Eye (tissue), 1 donor: ENCODE results near the gene CTDSPL.
"Not testable (repeated sequence)": the region's sequence is repeated elsewhere in the genome, so short reads cannot be mapped to it uniquely, and the experiment has no call there.

Experiments
- DNase-seq: peaks from one replicate; pipeline ENCODE4 v3.0.0-alpha.2; 2015

Gene CTDSPL

GRCh38 chr3:37861620-37862041 is at the start of gene CTDSPL:
TSS of gene CTDSPL (plus strand) at chr3:37861880. CDS start at chr3:37862200, 320 bp downstream.
- peak; percentile 68 for DNase-seq

DNA sequence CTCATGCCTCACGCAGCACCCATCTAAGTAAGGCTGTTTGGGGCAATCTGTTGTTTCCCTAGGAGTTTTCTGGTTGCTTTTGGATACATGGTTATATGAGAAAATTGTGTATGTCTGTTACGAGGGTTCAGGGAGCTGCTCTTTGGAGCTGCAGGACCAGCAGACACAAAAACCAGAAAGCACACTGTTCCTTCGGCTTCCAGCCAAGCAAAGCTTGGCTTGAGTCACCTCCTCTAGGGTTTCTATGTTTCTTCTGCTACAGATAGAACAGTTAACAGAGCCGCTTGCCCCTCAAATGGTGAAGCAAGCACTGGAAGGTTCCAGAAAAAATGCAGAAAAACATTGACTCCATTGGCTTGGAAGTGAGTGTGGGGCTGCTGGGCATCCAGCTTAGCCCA is 49.2 kb upstream of the CTDSPL start:
- DNase-seq: no peak

DNA sequence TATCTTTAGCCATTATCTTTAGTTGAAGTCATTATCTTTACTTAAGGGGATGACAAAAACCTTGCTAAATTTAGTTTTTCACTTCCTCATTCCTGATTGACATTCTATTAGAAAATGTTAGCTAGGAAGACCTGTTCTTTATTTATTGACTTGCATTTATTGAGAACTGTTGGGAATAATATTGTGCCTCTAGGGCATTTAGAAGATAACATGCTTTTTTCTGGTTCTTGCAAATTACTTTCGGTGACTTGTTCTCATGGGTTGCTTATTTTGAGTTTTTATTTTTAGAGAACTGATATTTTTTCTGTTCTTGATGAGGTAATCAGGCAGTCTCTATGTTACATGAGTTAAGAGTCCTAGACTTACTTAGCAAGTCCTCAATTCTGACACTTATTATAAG is 48.3 kb upstream of the CTDSPL start:
- no peak for DNase-seq

DNA sequence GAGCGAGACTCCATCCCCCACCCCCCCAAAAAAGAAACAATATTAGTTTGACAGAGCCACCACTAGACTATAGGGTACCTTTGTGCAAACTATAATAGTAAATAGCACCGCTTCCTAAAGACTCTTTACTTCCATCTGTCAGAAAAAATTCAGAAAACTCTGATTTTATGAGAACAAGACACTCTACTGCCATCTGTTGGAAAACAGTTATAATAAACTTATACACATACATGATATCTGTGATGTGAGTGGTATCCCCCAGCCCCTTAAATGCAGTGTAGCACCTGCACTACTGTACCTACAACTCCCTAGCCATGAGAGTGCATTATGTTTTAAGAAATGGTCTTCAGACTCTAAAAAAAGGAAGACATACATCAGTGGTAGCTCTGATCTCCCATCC is 47.1 kb upstream of the CTDSPL start:
- DNase-seq: peak; percentile 24

DNA sequence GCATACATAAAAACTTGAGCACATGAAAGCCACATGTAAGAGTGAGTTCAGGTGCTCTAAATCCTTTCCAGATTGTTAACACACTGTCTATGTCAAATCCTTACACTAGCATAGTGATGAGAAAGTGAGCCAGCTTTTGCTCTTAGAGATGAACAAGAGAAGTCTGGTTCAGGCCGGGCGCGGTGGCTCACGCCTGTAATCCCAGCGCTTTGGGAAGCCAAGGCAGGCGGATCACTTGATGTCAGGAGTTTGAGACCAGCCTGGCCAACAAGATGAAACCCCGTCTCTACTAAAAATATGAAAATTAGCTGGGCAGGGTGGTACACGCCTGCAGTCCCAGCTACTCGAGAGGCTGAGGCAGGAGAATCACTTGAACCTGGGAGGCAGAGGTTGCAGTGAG is 46.5 kb upstream of the CTDSPL start:
- DNase-seq: not testable (repeated sequence)

DNA sequence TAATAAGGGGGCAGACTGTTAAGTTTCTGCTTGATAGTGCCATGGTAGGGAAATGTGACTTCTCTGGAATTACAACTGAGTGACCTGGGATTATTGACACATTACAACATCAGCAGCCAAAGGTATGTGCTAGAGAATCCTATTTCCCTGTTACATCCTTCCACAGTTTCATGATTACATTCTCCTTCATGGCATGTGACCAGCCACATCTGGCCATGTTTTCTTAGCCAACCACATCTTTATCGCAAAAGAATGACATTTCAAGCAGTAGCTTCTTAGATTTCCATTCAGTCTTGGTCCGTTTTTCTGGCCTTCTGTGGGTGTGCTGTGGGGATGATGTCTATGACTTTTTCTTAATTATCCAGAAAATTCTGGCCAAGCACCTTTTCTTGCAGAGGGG is 45.4 kb upstream of the CTDSPL start:
- DNase-seq: no peak

- no peak for DNase-seq
These were observed 42.1 kb upstream of the CTDSPL start for GRCh38 chr3:37819591-37819990.

GRCh38 chr3:37820286-37820685 is 41.4 kb upstream of the CTDSPL start:
- DNase-seq: no peak

GRCh38 chr3:37823189-37823588 is 38.5 kb upstream of the CTDSPL start:
- DNase-seq: no peak

- no peak for DNase-seq
These were observed 37.4 kb upstream of the CTDSPL start for GRCh38 chr3:37824090-37824953.

- no peak for DNase-seq
These were observed 36.7 kb upstream of the CTDSPL start for GRCh38 chr3:37824954-37825328.

DNA sequence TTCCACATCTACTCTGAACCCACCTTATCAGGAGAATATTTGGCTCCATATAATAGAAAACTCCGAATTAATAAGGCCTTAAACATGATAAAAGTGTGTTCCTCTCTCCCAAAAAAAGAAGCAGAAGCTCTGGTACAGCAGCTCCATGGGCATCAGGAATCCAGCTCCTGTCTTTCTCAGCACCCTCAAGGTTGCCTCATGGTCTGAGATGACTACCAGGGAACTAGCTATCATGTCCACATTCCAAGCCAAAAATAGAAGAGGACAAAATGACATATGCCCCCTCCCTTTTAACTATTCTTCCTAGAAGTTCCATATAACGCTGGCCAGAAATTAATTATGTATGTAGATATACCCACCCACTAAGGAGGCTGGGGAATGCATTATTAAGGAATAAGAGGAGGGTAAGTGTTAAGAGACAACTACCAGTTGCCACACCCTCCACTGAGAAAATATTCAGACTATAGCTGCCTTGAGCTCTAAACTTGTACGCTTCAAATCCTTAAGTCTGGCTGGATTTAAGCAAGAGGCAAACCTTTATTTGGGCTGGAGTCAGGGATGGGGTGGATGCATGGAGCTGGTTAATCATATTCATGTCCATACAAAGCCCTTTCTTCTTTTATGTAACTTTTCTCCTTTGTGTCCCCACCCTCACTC is 35.8 kb upstream of the CTDSPL start:
- no peak for DNase-seq

GRCh38 chr3:37826502-37826901 is 35.2 kb upstream of the CTDSPL start:
- no peak for DNase-seq

GRCh38 chr3:37826933-37827332 is 34.7 kb upstream of the CTDSPL start:
- no peak for DNase-seq

DNA sequence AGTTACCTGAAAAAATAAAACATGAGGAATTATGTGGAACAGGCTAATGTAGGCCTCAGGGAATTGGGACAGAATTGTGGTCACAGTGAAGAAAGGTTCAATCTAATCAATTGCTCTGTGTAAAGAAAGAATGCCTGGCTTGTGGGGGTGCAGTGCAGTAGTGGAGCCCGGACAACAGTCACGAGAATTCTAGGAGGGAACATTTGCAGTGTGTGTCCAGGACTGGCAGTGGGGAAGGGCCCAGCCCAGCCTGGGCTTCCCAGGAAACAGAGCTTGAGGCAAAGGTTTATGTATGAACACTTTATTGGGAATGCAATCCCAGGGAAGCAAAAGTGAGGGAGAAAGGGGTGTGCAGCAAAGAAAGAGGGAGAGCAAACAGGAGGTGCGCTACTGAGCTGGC is 29.2 kb upstream of the CTDSPL start:
- DNase-seq: no peak

DNA sequence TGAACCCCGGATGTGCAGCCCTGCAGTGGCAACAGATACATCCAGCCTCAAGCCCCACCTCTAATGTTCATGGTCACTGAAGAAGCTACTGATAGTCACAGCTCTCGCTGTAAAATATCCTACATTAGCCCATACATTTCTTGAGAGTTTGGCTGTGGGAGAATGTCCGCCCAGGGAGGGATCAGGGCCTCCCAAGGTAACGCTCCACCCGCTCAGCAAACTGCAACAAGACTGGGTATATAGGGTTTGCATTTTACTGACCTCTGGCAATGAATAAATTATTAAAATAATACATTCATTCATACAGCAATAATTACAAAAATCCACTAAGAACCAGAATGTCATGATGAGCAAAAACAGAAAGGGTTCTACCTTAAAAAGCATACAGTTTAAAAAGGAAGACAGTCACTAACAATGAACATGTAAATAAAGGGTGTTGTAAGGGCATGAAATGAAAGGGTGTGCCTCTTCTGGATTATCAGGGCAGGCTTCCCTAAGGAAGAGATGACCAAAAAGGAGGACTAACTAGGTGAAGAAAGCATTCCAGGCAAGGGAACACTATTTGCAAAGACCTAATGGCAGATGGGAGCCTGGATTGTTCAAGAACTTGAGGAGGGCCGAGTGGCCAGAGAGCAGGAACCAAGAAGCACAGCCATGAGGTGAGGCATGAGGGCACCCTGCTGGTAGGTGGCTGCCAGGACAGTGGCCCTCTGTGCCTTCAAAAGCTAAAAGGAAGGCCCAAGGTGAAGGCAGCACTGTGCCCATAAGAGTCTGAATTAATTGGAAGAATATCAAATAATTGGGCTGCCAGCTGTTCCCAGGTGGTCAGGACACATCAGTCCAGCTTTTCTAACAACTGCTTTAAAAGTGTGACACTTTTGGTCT is 28.1 kb upstream of the CTDSPL start:
- DNase-seq: no peak

- DNase-seq: no peak
These were observed 25.1 kb upstream of the CTDSPL start for GRCh38 chr3:37836589-37836988.

GRCh38 chr3:37847689-37848088 is 14.0 kb upstream of the CTDSPL start:
- no peak for DNase-seq

DNA sequence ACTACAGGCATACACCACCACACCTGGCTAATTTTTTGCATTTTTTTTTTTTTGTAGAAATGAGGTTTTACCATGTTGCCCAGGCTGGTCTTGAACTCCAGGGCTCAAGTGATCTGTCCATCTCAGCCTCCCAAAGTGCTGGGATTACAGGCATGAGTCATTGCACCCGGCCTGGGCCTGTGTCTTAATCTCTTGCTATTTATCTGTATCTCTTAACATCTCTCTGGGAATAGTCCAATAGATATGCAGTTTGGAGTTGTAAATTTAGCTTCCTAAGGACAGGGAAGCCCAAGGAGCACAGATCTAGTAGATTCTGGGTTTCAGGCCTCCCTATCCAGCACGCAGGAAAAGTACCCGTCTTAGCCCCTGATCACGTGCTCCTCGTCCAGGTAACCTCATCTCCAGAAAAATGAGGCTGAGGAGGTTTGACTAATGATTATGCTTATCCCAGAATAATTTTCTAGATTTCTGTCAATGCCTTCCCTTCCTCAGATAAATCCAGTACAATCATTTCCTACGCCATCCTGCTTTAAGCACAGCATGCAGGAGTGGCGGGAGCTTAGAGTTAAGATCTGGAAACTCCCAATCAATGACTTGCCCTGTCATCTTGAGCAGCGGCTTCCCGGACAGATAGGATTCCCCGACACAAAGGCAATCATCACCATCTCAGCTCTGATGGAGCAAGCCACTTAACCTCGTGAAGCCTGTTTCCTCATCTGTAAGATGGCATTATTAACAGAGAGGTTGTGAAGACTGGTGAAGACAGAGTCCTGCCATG is 12.3 kb upstream of the CTDSPL start:
- no peak for DNase-seq

- DNase-seq: no peak
These were observed 9.6 kb upstream of the CTDSPL start for GRCh38 chr3:37852097-37852496.

GRCh38 chr3:37852771-37853170 is 8.9 kb upstream of the CTDSPL start:
- DNase-seq: no peak

GRCh38 chr3:37853691-37854413 is 7.8 kb upstream of the CTDSPL start:
- peak; percentile 24 for DNase-seq
